Activated CD4-positive, alpha-beta T cell treated with anti-CD3 and anti-CD28 coated beads, Interleukin-2, amount 50 U/mL, for 16 hours (primary cell): ENCODE data around the gene ADGRD1.

ENCODE experiments used
- DNase-seq: peaks from one replicate; pipeline ENCODE4 v3.0.0-alpha.2; 2020

The ADGRD1 gene

GRCh38 chr12:131046813-131047788 is 93.4 kb downstream of the ADGRD1 start:
- DNase-seq, result peak; percentile 2

- DNase-seq, result no peak
Observed at GRCh38 chr12:131047789-131048610, 94.3 kb downstream of the ADGRD1 start.

GRCh38 chr12:131048611-131048990 is 94.9 kb downstream of the ADGRD1 start:
- DNase-seq, result no peak

- DNase-seq, result no peak
Observed at GRCh38 chr12:131049002-131049401, 95.3 kb downstream of the ADGRD1 start.

GRCh38 chr12:131049549-131050339 is 96.0 kb downstream of the ADGRD1 start:
- DNase-seq, result no peak

GRCh38 chr12:131050463-131051154 is 96.9 kb downstream of the ADGRD1 start:
- DNase-seq, result no peak

- DNase-seq, result no peak
Observed at GRCh38 chr12:131051155-131051473, 97.4 kb downstream of the ADGRD1 start.

- DNase-seq, result no peak
Observed at GRCh38 chr12:131052063-131052781, 98.5 kb downstream of the ADGRD1 start.

- DNase-seq, result no peak
Observed at GRCh38 chr12:131052929-131053328, 99.2 kb downstream of the ADGRD1 start.

GRCh38 chr12:131053567-131053966 is 99.9 kb downstream of the ADGRD1 start:
- no peak for DNase-seq

- DNase-seq, result no peak
Observed at GRCh38 chr12:131054345-131055092, 100.8 kb downstream of the ADGRD1 start.

- DNase-seq, result no peak
Observed at GRCh38 chr12:131055093-131055465, 101.4 kb downstream of the ADGRD1 start.

GRCh38 chr12:131055596-131056233 is 102.0 kb downstream of the ADGRD1 start:
- DNase-seq, result no peak

- no peak for DNase-seq
Observed at GRCh38 chr12:131056626-131057025, 102.9 kb downstream of the ADGRD1 start.

- DNase-seq, result no peak
Observed at GRCh38 chr12:131057211-131057721, 103.6 kb downstream of the ADGRD1 start.

- DNase-seq, result no peak
Observed at GRCh38 chr12:131057722-131058515, 104.2 kb downstream of the ADGRD1 start.

- no peak for DNase-seq
Observed at GRCh38 chr12:131058700-131059099, 105.0 kb downstream of the ADGRD1 start.

GRCh38 chr12:131060011-131060703 is 106.5 kb downstream of the ADGRD1 start:
- no peak for DNase-seq
